ENCODE results near the gene STPG1.

- TF ChIP-seq CTCF (IDR thresholded peaks at IDR 0.05): no peak
- TF ChIP-seq POLR2A (IDR thresholded peaks at IDR 0.05): no peak
These were observed 10.6 kb upstream of the STPG1 start for GRCh38 chr1:24424207-24424606.

Data from breast epithelium (tissue), 3 donors.